HG03558 (cell line): ENCODE data around the gene UBAC2.
"Not testable (repeated sequence)": the region's sequence is repeated elsewhere in the genome, so short reads cannot be mapped to it uniquely, and the experiment has no call there.

Experiments
- ATAC-seq: cut with Tn5 transposase; IDR thresholded peaks from one replicate; pipeline ENCODE4 v1.9.1; 2021; ENCODE audit warnings: moderate number of reproducible peaks; ENCODE audit not compliant: unreplicated experiment; ENCODE audit errors: extremely low read depth

The UBAC2 gene

DNA sequence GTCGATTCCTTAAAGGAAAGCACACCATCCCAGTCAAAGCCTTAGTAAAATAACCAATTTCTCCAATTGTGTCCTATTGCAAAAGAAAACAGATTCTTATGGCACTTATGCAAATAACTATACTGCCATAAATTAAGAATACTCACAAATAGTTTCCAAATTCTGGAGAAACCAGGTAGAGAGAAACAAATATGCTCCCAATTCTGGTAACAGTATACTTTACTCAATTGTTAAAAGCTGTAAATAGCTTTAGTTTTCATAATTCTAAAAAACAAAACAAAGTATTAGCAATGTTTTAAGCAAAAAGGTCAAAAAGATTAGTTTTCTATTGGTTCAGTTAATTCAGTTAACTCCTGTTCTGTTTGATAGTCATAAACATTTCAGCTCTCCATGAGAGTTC is 18.2 kb upstream of the UBAC2 start:
- ATAC-seq: no peak

DNA sequence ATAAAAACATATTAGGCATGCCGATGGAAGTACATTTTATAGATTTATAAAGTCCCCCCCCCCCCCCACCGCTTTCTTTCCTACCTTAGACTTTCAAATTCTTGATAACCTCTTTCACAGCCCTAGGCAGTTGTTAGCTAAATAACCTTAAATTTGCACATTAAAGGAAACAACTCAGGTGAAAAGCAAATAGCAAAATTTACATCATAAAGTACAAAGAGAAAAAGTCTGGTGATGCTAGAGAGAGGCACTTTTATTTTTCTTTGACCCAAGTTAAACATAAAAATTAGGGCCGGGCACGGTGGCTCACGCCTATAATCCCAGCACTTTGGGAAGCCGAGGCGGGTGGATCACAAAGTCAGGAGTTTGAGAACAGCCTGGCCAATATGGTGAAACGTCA is 15.0 kb upstream of the UBAC2 start:
- ATAC-seq: no peak

DNA sequence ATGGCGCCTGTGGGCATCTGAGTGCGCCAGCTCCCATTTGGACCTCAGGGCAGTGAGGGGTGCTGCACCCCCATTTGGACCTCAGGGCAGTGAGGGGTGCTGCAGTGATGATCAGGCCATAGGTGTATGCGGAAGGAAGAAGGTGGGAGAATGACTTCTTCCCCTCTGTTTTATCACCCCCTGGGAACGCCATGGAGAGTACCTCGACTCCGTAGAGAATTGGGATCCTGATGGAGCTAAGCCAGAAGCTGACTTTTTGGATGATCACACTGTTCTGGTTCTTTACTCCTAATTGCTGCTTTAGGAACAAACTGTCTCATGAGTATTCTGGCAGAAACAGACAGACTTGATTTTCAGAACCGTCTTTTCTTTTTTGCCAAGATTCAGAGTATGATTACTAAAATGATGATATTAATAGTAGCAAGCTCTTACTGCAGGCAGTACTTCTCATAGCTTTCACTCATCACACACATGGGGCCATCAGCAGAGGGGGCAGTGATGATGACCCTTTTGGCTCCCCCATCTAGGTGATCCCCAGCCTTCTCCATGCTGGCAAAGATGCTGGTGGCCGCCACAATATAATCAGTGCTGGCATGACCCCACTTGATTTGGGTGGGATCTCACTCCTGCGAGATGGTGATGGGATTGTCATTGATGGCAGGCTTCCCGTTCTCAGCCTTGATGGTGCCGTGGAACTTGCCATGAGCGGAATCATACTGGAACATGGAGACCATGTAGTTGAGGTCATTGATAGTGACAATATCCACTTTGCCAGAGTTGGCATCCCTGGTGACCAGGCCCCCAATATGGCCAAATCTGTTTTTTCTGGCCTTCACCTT is 10.3 kb upstream of the UBAC2 start:
- no peak for ATAC-seq

DNA sequence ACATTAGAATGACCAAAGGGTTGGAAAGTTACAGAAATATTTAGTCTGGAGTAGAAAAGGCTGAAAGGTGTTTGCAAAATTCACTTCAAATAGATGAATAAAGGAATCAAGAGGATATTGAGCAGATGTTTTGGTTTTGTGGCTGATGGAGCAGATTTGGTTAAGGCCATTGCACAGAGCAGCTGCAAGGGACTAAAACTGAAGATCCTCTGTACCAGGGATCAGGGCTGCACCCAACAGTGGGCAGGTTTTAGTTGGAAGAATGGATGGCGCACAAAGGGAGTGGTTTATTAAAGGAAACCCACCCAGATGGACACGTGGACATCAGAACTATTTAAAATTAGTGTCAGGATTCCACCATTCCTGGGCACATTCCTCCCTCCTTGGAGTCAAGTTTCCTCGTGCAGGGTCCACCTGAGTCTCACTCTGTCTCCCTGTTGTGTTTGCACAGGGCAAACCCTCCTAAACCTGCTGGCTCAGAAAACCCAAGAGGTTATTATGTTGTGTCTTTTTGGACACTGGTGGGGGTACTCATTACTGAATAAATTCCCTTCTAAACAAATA is 9.2 kb upstream of the UBAC2 start:
- no peak for ATAC-seq

DNA sequence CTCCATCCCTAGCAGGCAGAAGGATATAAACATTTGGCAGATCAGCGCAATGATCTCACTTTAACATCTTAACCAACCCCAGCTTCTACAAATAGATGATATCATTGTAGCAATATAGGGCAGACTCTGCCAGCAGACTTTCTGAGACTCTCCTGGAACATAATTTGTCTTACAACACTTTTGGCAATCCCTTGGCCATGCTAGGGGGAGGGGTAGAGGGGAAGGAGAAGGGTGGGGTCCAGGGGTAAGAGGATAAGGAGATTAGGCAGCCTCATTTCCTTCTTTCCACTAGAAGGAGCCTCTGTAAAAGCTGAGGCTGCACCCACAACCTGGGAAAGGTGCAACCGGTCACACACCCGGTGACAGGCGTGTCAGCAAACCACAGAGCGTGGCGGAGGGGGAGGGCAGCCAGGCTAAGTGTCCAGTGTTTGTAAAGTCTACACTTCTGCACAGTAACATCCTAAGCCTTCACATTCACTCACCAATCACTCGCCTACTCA is 8.7 kb upstream of the UBAC2 start:
- ATAC-seq: no peak

DNA sequence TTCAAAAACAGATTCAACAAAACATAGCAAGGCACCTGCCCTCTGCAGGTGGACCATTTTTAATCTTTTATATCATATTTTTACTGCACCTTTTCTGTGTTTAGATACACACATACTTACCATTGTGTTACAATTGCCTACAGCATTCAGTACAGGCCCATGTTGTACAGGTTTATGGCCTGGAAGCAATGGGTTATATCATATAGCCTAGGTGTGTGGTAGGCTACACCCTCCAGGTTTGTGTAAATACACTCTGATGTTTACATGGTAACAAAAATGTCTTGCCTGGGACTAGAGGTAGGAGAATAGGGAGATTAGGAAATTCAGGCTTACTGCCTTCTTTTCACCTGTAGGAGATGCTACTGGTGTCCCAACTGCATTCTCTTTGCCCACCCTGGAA is 8.2 kb upstream of the UBAC2 start:
- no peak for ATAC-seq

DNA sequence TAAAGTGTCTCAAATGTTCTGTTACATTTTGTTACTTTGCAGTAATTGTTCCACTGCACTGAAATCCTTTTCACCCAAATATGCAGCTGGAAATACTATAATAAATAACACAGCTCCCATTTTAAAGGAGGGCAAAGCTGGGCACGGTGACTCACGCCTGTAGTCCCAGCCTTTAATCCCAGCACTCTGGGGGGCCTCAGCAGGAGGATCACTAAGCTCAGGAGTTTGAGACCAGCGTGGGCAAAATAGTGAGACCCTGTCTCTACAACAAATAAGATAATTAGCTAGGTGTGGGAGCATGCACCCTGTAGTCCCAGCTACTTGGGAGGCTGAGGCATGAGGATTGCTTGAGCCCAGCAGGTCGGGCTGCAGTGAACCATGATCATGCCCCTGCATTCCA is 7.5 kb upstream of the UBAC2 start:
- ATAC-seq: no peak

DNA sequence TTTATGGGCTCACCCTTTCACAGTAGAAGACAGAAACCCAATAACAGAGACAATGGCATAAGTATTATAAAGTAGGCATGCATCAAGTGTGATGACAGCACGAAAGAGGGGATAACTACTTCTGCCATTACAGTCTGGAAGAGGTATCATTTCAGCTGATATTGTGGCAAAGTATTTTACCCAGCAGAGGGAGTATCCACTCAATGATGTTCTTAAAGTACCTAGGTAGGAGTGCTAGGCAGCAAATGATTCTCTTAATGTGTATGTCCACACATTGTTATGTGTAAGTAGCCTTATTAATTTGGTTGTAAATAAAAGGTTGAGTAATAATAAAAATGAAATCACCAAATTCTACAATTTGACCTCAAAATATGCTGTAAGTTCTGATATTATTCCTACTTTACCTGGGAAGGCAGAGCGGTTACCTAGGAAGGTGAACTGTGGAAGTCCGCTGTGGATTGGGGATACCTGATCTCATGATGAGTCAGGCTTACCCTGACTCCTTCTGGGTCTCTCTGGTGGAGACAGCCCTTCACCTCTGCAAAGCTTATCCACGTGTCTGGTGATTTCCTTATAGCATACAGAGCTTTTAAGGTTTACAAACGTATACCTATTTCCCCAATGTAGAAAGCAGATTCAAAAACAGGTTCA is 4.1 kb upstream of the UBAC2 start:
- ATAC-seq: no peak

DNA sequence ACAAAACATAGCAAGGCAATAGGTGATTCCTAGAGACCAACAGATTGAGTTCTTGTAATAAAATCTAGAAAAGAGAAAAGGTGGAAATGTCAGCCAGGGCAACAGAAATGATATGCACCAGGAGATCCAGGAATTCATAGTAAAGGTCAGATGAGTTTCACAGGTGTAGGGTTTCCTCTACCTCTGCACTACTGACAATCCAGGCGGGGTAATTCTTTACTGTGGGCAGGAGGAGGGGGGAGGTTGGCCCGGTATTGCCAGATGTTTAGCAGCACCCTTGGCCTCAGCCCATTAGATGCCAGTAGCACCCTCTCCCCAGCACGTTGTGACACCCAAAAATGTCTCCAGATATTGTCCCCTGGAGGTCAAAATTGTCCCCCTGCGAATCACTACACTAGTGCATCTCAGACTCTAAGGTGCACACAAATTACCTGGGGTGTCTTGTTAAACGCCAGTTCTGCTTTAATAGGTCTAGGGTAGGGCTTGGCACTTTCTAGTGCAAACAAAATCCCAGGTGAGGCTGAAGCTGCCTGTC is 3.5 kb upstream of the UBAC2 start:
- ATAC-seq: no peak

DNA sequence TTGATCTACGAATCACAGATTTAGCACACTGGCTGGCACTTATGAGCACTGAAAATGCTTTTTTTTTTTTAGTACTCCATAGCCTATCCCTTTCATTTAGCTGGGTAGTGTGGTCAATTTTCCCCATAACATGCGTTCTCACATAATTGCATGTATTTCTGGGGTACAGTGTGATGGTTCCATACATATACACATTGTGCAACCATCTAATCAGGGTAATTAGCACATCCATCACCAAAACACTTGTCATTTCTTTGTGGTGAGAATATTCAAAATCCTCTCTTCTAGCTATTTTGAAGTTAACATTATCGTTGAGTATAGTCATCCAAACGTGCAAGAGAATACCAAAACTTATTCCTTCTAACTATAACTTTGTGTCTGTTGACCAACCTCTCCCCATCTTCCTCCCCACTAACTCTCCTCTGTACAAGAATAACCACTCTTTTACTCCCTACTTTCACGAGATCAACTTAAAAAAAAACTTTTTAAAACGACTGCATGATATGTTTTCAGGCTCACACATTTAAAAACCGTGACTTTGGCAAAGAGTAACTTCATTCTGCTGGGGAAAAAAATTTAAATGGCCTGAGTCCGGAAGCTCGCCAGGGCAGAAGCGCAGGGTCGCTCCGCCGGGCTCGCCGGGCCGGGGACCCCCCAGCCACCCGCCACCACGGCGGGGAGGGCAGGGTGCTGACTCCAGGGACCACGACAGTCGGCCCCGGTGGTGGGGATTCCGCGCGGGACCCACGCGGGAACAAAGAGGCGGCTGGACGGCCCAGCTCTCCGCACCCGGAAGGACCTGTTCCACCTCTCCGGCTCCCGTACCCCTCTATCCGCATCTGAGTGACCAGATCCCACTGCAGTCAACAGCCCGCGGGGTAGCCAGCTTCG is 868 bp upstream of the UBAC2 start:
- no peak for ATAC-seq

DNA sequence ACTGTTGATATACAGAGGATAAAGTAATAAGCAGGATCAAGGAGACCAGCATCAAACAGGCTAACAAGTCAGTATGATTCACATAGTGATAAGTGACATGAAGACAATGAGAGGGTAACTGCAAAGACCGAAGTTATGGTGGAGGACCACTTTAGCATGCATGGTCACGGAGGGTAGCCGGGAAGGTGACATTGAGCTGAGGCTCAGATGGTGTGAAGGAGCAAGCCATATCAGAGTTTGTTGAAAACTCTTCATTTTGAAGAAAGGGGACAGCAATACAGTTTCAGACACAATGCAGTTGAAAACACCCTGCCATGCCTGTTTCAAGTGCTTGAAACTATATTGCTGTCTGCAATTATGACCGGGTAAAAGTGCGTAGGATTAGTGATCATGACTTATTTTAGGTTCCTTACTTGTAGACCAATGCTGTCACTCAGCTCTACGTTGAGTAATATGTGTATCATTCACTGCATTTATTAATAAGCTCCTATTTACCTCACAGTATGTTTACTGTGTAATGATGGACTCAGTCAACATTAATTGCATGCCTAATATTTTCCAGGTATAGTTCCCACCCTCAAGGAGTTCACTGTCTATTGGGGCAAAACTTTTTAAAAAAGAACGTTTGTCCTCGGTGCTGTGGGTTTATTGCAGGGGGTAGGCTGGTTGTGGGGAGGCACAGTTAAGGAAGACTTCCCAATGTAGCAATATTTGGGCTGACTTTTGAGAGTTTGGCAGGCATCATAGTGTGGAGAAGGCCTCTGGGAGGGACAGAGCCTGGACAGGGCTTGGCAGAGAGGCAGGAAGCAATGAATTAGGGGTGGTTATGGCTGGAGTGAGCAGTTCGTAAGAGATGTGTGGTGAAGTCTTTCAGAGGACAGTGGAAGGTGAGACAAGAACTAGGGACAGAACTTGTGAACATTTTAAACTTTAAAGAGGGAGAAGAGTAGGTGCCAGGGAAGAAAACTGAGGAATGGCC is 3.2 kb downstream of the UBAC2 start:
- ATAC-seq: no peak

DNA sequence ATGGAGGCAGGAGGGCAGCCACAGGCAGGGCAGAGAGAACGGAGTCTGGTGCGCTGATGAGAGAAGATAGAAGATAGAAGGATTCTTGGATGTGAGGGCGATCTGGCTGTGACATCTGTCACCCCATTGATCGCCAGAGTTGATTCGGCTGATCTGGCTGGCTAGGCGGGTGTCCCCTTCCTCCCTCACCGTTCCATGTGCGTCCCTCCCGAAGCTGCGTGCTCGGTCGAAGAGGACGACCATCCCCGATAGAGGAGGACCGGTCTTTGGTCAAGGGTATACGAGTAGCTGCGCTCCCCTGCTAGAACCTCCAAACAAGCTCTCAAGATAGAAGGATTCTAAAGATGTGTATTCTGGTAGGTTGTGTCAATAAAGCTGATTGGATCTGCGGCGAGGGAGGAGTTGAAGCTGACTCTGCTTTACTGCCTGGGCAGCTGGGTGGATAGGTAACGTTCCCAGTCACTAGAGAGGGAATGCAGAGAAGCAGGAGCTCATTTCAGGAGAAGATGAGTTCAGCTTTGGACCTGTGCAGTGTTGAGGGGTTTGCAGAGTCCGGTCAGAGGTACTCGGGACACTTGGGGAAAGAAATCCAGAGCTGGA is 5.1 kb downstream of the UBAC2 start:
- no peak for ATAC-seq

DNA sequence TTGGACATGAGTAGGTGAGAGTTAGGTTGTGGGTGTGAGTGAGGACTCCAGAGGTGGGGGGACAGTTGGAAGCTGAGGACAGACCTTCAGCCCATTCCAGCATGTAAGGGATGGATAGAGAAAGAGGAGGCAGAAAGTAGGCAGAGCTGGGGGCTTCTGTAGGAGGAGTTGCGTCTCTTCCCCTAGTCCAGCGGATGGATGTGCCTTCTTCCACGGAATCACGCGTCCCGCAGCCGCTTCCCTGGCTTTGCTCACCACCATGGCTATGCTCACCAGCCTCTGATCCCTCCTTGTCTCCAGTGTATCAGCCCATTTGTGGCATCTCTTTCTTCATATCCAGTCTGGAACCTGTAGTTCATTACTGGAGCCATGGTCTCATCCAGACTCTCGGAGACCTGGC is 5.6 kb downstream of the UBAC2 start:
- ATAC-seq: no peak

DNA sequence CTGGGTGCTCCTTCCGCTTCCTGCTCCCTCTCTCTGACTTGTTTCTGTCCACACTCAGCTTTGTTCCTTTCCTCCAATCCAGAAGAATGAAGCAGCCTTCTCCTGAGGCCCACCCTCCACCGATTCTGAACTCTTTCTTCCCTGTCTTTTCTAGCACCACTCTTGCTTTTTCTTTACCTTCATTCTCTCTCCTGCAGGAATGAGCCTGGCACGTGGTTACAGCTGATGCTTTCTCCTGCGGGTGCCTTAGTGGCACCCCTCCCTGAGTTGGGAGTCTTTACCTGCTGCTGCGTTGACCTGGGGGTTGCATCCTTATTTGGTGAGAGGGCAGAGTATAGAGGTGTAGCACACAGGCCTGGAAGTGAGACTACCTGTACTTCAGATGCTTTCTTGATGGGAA is 6.2 kb downstream of the UBAC2 start:
- no peak for ATAC-seq

DNA sequence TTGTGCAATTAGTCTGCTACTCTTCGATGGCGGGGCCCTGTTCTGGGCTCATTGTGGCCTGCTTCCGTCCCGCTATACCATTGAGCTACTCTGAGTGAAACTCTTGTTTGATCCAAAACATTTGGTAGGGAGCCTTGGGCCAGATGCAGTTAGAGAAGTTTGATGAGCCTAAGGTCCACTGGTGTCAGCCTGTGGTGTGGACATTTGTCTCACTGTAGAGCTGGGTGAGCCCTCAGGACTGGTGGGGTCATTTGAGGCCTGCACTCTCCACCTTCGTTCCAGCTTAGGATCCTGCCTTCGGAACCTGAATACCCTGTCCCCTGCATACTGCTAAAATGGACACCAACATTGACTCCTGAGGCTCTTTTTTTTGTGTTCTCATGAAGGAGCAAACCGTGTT is 6.9 kb downstream of the UBAC2 start:
- ATAC-seq: no peak

DNA sequence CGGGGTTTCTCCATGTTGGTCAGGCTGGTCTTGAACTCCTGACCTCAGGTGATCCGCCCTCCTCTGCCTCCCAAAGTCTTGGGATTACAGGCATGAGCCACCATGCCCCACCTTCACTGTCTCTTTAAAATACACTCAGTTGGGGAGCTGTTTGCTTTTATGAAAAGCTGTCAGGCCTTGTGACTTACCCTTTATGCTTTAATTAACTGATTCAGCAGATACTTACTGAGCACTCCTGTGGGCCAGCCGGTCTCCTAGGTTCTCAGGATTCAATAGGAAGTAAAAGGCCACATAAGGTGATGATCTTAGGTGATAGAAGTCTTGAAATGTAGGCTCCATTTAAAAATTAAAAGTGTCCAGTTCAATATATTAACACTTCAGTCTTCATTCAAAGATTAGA is 7.5 kb downstream of the UBAC2 start:
- ATAC-seq: no peak

DNA sequence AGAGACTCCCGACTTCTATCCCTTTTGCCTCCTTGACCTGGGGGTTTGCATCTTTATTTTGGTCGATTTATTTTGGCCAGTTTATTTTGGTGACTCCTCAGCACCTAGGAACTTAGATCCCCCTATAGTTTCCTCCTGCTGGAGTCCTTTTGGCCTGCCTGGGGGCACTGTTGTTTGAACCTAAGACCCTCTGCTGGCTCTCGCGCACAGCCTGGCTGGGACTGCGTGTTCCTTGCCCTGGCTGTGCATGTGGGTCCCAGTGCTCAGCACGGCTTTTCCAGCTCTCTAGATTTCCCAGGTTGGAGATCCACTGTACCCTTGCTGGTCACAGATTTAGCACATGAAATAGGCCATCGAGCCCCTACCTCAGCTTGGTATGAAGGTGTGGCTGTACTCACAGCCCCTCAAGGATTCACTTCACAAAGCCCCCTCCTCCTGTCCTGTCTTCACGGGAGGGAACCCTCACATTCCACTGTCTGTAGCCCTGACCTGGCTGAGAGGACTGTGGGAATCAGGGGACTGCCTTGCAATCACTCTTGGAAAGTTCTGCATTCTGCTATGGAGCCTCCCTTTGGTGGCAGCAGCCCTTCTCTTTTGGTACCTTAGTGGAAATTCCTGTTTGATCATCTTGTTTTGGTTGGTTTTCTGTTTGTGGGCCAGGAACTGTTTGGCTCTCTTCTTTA is 8.3 kb downstream of the UBAC2 start:
- no peak for ATAC-seq

DNA sequence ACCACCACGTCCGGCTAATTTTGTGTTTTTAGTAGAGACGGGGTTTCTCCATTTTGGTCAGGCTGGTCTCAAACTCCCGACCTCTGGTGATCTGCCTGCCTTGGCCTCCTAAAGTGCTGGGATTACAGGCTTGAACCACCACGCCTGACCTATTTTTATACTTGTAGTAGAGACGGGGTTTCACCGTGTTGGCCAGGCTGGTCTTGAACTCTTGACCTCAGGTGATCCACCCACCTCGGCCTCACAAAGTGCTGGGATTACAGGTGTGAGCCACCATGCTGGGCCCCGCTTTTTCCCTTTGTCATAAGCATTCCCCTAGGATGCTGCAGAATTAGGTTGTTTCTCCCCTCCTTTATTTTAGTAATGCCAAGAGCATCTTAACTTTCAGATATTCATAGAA is 10.0 kb downstream of the UBAC2 start:
- not testable (repeated sequence) for ATAC-seq
